WERI-Rb-1 (cell line): ENCODE data around the gene FAM180A.

Source experiments
- DNase-seq: peaks from one replicate; pipeline ENCODE4 v3.0.0-alpha.2; 2020
- H3K27ac ChIP-seq: fragments of 250-450 bp; sonication (Bioruptor Pico); 2 replicates; pipeline ENCODE4 v1.5.1; 2020; ENCODE audit warnings: mild to moderate bottlenecking, moderate library complexity
- H3K27me3 ChIP-seq: fragments of 250-450 bp; sonication (Bioruptor Pico); 2 replicates; pipeline ENCODE4 v1.5.1; 2021; ENCODE audit warnings: mild to moderate bottlenecking, low read depth, moderate library complexity; ENCODE audit not compliant: insufficient read depth, severe bottlenecking
- H3K36me3 ChIP-seq: fragments of 250-450 bp; sonication (Bioruptor Pico); 2 replicates; pipeline ENCODE4 v1.5.1; 2020; ENCODE audit warnings: mild to moderate bottlenecking, moderate library complexity
- H3K4me3 ChIP-seq: 2 replicates; pipeline ENCODE4 v1.5.1; 2011; ENCODE audit warnings: low read depth, mild to moderate bottlenecking, control low read depth, low read length
- H3K9me3 ChIP-seq: fragments of 250-450 bp; sonication (Bioruptor Pico); 2 replicates; pipeline ENCODE4 v1.5.1; 2021; ENCODE audit warnings: mild to moderate bottlenecking, moderate library complexity; ENCODE audit not compliant: severe bottlenecking
- CTCF ChIP-seq: IDR thresholded peaks from 2 replicates; pipeline ENCODE4 v1.5.1; 2011; ENCODE audit warnings: low read depth, mild to moderate bottlenecking, control low read depth, inconsistent platforms, low read length

The FAM180A gene

GRCh38 chr7:135791543-135792362, 43.1 kb upstream of the FAM180A start:
- no peak overlapping the region for H3K4me3 ChIP-seq
- H3K27ac ChIP-seq: no peak overlapping the region
- TF ChIP-seq CTCF: no peak
- H3K27me3 ChIP-seq: no peaks in the 10 kb centered on the region
- H3K9me3 ChIP-seq: peaks cover 7% of the 10 kb centered on the region
- DNase-seq: no peak
- H3K36me3 ChIP-seq: no peaks in the 10 kb centered on the region

- peaks cover 7% of the 10 kb centered on the region for H3K9me3 ChIP-seq
- no peak for TF ChIP-seq CTCF
- no peak overlapping the region for H3K4me3 ChIP-seq
- H3K36me3 ChIP-seq: no peaks in the 10 kb centered on the region
- no peaks in the 10 kb centered on the region for H3K27me3 ChIP-seq
- no peak overlapping the region for H3K27ac ChIP-seq
- DNase-seq: no peak
These were observed 41.9 kb upstream of the FAM180A start for GRCh38 chr7:135790371-135790977.

GRCh38 chr7:135789956-135790355, 41.3 kb upstream of the FAM180A start:
- Histone ChIP-seq H3K36me3 (no peaks in the 10 kb centered on the region), H3K27me3 (no peaks in the 10 kb centered on the region), H3K27ac (no peak overlapping the region), H3K9me3 (peaks cover 7% of the 10 kb centered on the region), H3K4me3 (no peak overlapping the region)
- no peak for DNase-seq
- no peak for TF ChIP-seq CTCF

DNA sequence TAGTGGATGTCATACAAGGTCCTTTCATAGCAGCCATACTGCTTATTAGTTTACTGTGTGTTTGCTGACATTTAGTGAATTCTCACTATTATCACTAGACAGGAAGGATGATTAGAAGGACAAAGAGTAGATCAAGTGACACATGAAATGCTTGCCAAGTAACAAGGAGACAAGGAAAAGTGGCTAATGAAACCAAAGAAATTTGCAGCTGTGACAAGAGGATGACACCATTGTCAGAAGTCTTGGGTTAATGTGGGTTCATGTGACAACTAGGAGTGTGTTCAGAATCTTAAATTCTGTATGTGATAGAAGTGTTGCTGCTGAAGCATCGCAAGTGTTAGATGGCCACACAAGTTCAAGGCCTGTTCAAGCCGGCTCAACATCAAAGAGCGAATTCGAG, 40.8 kb upstream of the FAM180A start:
- DNase-seq: no peak
- no peak for TF ChIP-seq CTCF
- Histone ChIP-seq H3K27me3 (no peaks in the 10 kb centered on the region), H3K9me3 (peaks cover 7% of the 10 kb centered on the region), H3K27ac (no peak overlapping the region), H3K4me3 (no peak overlapping the region), H3K36me3 (no peaks in the 10 kb centered on the region)

GRCh38 chr7:135786911-135787310, 38.3 kb upstream of the FAM180A start:
- no peaks in the 10 kb centered on the region for H3K27me3 ChIP-seq
- no peak for TF ChIP-seq CTCF

More at GRCh38 chr7:135786911-135787310, 38.3 kb upstream of the FAM180A start:
- no peaks in the 10 kb centered on the region for H3K9me3 ChIP-seq
- no peak overlapping the region for H3K4me3 ChIP-seq
- DNase-seq: no peak
- no peaks in the 10 kb centered on the region for H3K36me3 ChIP-seq
- H3K27ac ChIP-seq: no peak overlapping the region
